A673 (cell line): ENCODE results near the gene SKP2. TPM values are rescaled to one million over a fixed set of nuclear protein-coding genes. Genes with fewer than 3 reads are reported as not detected.
A peak's percentile ranks its signal among the peaks of the same experiment; 100 is the strongest.

Experiments
- Bru-seq: library from RNA; stranded (reverse); fragments of 400-500 nt; gene quantifications from one replicate; lab custom pipeline; 2021; lab: Mats Ljungman, UMichigan
- BruChase-seq, 2 experiments: library from RNA; stranded (reverse); fragments of 400-500 nt; gene quantifications; one replicate each; lab custom pipeline; 2021; lab: Mats Ljungman, UMichigan
- BruUV-seq: library from RNA; stranded (reverse); fragments of 400-500 nt; replicated peaks from 2 replicates; lab custom pipeline; 2021; lab: Mats Ljungman, UMichigan
- CTCF ChIA-PET: fragments of 300-600 bp; sonication (Branson Sonifier 250); formaldehyde crosslinking; loops from one replicate; lab custom pipeline; 2022; ENCODE audit warnings: antibody characterized with exemption; lab: Charles Lee
- POLR2A ChIA-PET: fragments of 300-600 bp; sonication (Branson Sonifier 250); formaldehyde crosslinking; loops from one replicate; lab custom pipeline; 2022; ENCODE audit warnings: antibody characterized with exemption; ENCODE audit not compliant: low non-redundant PET; lab: Charles Lee
- DNase-seq: peaks from one replicate; pipeline ENCODE4 v3.0.0-alpha.2; 2015; ENCODE audit warnings: low spot score
- H3K27ac ChIP-seq: fragments of 200-600 bp; sonication (generic); 2 replicates; pipeline ENCODE4 v1.5.1; 2016; ENCODE audit warnings: mixed run types, low read depth, mild to moderate bottlenecking, mixed read lengths, antibody characterized with exemption, low read length; ENCODE audit not compliant: poor library complexity, severe bottlenecking
- H3K27me3 ChIP-seq: fragments of 200-600 bp; sonication (generic); replicated peaks from 2 replicates; pipeline ENCODE4 v1.6.1; 2017; ENCODE audit warnings: mixed run types, low read depth, mild to moderate bottlenecking, mixed read lengths, antibody characterized with exemption, low read length; ENCODE audit not compliant: insufficient read depth, poor library complexity
- H3K36me3 ChIP-seq: fragments of 200-600 bp; sonication (generic); 2 replicates; pipeline ENCODE4 v1.6.1; 2016; ENCODE audit warnings: mixed run types, mild to moderate bottlenecking, mixed read lengths, antibody characterized with exemption, low read length; ENCODE audit not compliant: insufficient read depth, poor library complexity, severe bottlenecking
- H3K4me1 ChIP-seq: fragments of 200-600 bp; sonication (generic); 2 replicates; pipeline ENCODE4 v1.6.1; 2017; ENCODE audit warnings: mixed run types, mild to moderate bottlenecking, mixed read lengths, antibody characterized with exemption, low read length; ENCODE audit not compliant: insufficient read depth, poor library complexity, severe bottlenecking
- H3K4me3 ChIP-seq: fragments of 200-600 bp; sonication (generic); 2 replicates; pipeline ENCODE4 v1.5.1; 2016; ENCODE audit warnings: low read depth, mixed run types, mild to moderate bottlenecking, mixed read lengths, low read length; ENCODE audit not compliant: poor library complexity, severe bottlenecking
- H3K9me3 ChIP-seq: fragments of 200-600 bp; sonication (generic); 2 replicates; pipeline ENCODE4 v1.6.1; 2016; ENCODE audit warnings: mixed run types, low read depth, mild to moderate bottlenecking, mixed read lengths, antibody characterized with exemption, low read length; ENCODE audit not compliant: poor library complexity, severe bottlenecking
- EZH2 ChIP-seq: fragments of 200-600 bp; sonication (generic); IDR thresholded peaks from 2 replicates; pipeline ENCODE4 v1.6.1; 2017; ENCODE audit warnings: borderline replicate concordance, low read depth, mild to moderate bottlenecking, mixed read lengths, antibody characterized with exemption, low read length; ENCODE audit not compliant: poor library complexity, severe bottlenecking
- intact Hi-C: fragments of 100-400 bp; cut with micrococcal nuclease; formaldehyde crosslinking; loops from one replicate; pipeline ENCODE4 v1.10.0; 2022; ENCODE audit not compliant: unreplicated experiment
- long read RNA-seq: library from polyadenylated mRNA; stranded (forward); transcript quantifications from one replicate; pipeline ENCODE4 v2.0.0, GENCODE V29; 2022
- total RNA-seq: library from RNA; stranded (reverse); gene quantifications from 2 replicates; pipeline ENCODE4 v1.2.3, GENCODE V29; 2021
- TF ChIP-seq, protein P1 (sequence below): fragments of 300-800, 200-600 bp; sonication (generic); conservative IDR thresholded peaks from 2 replicates; pipeline ENCODE4 v1.5.1; 2017; ENCODE audit warnings: low read depth, mild to moderate bottlenecking, antibody characterized with exemption, low read length, moderate library complexity, mixed read lengths

Gene SKP2
- total RNA-seq, result 133 and 154 TPM in 2 replicates
- Bru-seq, nascent RNA, result percentile 97 among the genes with signal in this experiment
- BruChase-seq, experiment 1, labeled RNA remaining after a 2-hour chase, result percentile 96 among the genes with signal in this experiment
- BruChase-seq, experiment 2, labeled RNA remaining after a 6-hour chase, result percentile 95 among the genes with signal in this experiment
- long read RNA-seq, transcript SKP2-201 (10 exons, 1,537 nt), result minor isoform, 33 of 116 reads
- long read RNA-seq, transcript SKP2-202 (10 exons, 3,759 nt), result major isoform, 56 of 116 reads
- long read RNA-seq, partial matches to known transcripts, result 11 of 116 reads
- long read RNA-seq, other reads (novel, unspliced or antisense), result 16 of 116 reads

GRCh38 chr5:36151434-36152323 lies at the start of gene SKP2, which contains the start of gene LMBRD2:
Gene SKP2 (plus strand): TSS chr5:36152111. CDS start chr5:36152263, 152 bp downstream.
Gene LMBRD2 (minus strand): TSS chr5:36151887. CDS start chr5:36143349, 8,538 bp downstream.
- ChIA-PET CTCF (interaction anchor here (1.0 to 1.5 kb wide), 3 partner anchors 61 to 73 kb away, joined by 3 to 4 read pairs (median 3); no protein-coding TSS in a partner anchor), POLR2A (interaction anchor here (0.7 kb wide), 1 partner anchor 81 kb away, joined by 3 read pairs; no protein-coding TSS in a partner anchor)
- peak; percentile 100 for DNase-seq
- H3K9me3 ChIP-seq, result no peaks in the 10 kb centered on the region
- no peaks in the 10 kb centered on the region for H3K27me3 ChIP-seq
- H3K4me1 ChIP-seq, result peaks cover 29% of the 10 kb centered on the region
- H3K4me3 ChIP-seq, result peak within 1 kb of the TSS; percentile 91
- H3K27ac ChIP-seq, result peak within 1 kb of the TSS; percentile 81
- TF ChIP-seq, protein P1, sequence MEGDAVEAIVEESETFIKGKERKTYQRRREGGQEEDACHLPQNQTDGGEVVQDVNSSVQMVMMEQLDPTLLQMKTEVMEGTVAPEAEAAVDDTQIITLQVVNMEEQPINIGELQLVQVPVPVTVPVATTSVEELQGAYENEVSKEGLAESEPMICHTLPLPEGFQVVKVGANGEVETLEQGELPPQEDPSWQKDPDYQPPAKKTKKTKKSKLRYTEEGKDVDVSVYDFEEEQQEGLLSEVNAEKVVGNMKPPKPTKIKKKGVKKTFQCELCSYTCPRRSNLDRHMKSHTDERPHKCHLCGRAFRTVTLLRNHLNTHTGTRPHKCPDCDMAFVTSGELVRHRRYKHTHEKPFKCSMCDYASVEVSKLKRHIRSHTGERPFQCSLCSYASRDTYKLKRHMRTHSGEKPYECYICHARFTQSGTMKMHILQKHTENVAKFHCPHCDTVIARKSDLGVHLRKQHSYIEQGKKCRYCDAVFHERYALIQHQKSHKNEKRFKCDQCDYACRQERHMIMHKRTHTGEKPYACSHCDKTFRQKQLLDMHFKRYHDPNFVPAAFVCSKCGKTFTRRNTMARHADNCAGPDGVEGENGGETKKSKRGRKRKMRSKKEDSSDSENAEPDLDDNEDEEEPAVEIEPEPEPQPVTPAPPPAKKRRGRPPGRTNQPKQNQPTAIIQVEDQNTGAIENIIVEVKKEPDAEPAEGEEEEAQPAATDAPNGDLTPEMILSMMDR, result no peak
- no peak for TF ChIP-seq EZH2
- peaks cover 32% of the 10 kb centered on the region for H3K36me3 ChIP-seq
- no TSS peak for BruUV-seq
- intact Hi-C loops, result loop anchor here (10.0 kb wide), 1 partner anchor 723 kb away; the partner anchor contains the start of gene NIPBL

GRCh38 chr5:36105819-36106218 lies 46.1 kb upstream of the SKP2 start:
- H3K4me1 ChIP-seq, result no peaks in the 10 kb centered on the region
- no peaks in the 10 kb centered on the region for H3K27me3 ChIP-seq
- H3K4me3 ChIP-seq, result no peak overlapping the region
- no peaks in the 10 kb centered on the region for H3K9me3 ChIP-seq
- intact Hi-C loops, result no loop called here
- DNase-seq, result no peak
- TF ChIP-seq EZH2, result no peak
- TF ChIP-seq, protein P1, result no peak
- peaks cover 10% of the 10 kb centered on the region for H3K36me3 ChIP-seq
- CTCF ChIA-PET, result no interaction called here
- no TSS peak for BruUV-seq
- H3K27ac ChIP-seq, result no peak overlapping the region
- POLR2A ChIA-PET, result no interaction called here

- no peak for DNase-seq
- H3K36me3 ChIP-seq, result peaks cover 10% of the 10 kb centered on the region
- H3K4me1 ChIP-seq, result no peaks in the 10 kb centered on the region
- no peaks in the 10 kb centered on the region for H3K9me3 ChIP-seq
- H3K27me3 ChIP-seq, result no peaks in the 10 kb centered on the region
- POLR2A ChIA-PET, result no interaction called here
- no peak for TF ChIP-seq EZH2
- TF ChIP-seq, protein P1, result no peak
- BruUV-seq, result no TSS peak
- CTCF ChIA-PET, result no interaction called here
- no peak overlapping the region for H3K27ac ChIP-seq
- H3K4me3 ChIP-seq, result no peak overlapping the region
- intact Hi-C loops, result no loop called here
These were observed 43.0 kb upstream of the SKP2 start for GRCh38 chr5:36108758-36109460.
